Measurements from ENCODE around the gene GSTO2. TPM values are rescaled to one million over a fixed set of nuclear protein-coding genes. Genes with fewer than 3 reads are reported as not detected.

GSTO2 gene
- total and polyA plus RNA-seq, 2 of the 13 experiments (the other 11 are each of a cell fraction or from before 2014, with no cell fraction given): 2.1 to 7.9 TPM

GRCh38 chr10:104281694-104282093 lies 12.7 kb downstream of the GSTO2 start:
- no peaks in the 10 kb centered on the region for H3K27me3 ChIP-seq (ENCODE audit: control insufficient read depth in 1 of 2, insufficient read depth in 2 of 2, low read length in 2 of 2)
- CTCF ChIA-PET (ENCODE audit: low intra/inter-chr PET ratio, low total read pairs): no interaction called here
- intact Hi-C loops (cut with micrococcal nuclease; ENCODE audit: unreplicated experiment) (no loop called here), in situ Hi-C loops (cut with HindIII; ENCODE audit: extremely low pct_ligation_motif_present, low pct_unique_long_range_greater_than_20kb) (no loop called here)
- ATAC-seq (peak; percentile 59), DNase-seq (ENCODE audit: low spot score) (no peak), FAIRE-seq (no peak)
- no peaks in the 10 kb centered on the region for H4K20me1 ChIP-seq (ENCODE audit: insufficient read depth, low read length)
- no peak overlapping the region for H3K4me2 ChIP-seq (ENCODE audit: low read depth, low read length)
- 30% methylated on average over 3 of the region's 3 CpGs for WGBS (ENCODE audit: low lambda C conversion rate)
- H3K27ac ChIP-seq (ENCODE audit: extremely low read length, insufficient read depth, low read length): no peak overlapping the region
- BruUV-seq (replicated peaks): no TSS peak
- POLR2A ChIA-PET: no interaction called here
- peaks cover 85% of the 10 kb centered on the region for H3K4me1 ChIP-seq (ENCODE audit: insufficient read depth, low read length)
- H3K36me3 ChIP-seq (replicated peaks in 1 of 2; ENCODE audit: control insufficient read depth in 1 of 2, insufficient read depth in 2 of 2, low read length in 2 of 2): no peaks in the 10 kb centered on the region
- H3K9me3 ChIP-seq (ENCODE audit: low read length): no peaks in the 10 kb centered on the region
- H3K79me2 ChIP-seq (ENCODE audit: insufficient read depth, low read length): no peaks in the 10 kb centered on the region
- H3K9ac ChIP-seq (ENCODE audit: insufficient read depth, low read depth, low read length): no peak overlapping the region
- H3K4me3 ChIP-seq (replicated peaks in 1 of 3; ENCODE audit: insufficient read depth in 1 of 3, low read depth in 2 of 3, low read length in 3 of 3): no peak overlapping the region
- no peak overlapping the region for H2AFZ ChIP-seq (ENCODE audit: low read length)
- TF ChIP-seq ZNF772 (CRISPR knock-in tag; IDR thresholded peaks at IDR 0.05) (no peak), ATRX (CRISPR knock-in tag; IDR thresholded peaks at IDR 0.05; ENCODE audit: borderline replicate concordance) (no peak), HHEX (CRISPR knock-in tag; IDR thresholded peaks at IDR 0.05) (0 out of 2 replicates have a peak, but pooled peaks have one; percentile 27), ZBTB1 (CRISPR knock-in tag; IDR thresholded peaks at IDR 0.05; ENCODE audit: borderline replicate concordance) (no peak), THAP9 (CRISPR knock-in tag; IDR thresholded peaks at IDR 0.05; ENCODE audit: borderline replicate concordance) (no peak), SALL1 (CRISPR knock-in tag; IDR thresholded peaks at IDR 0.05) (peak; percentile 29; the same call in 1 of the 2 replicates), ZNF841 (CRISPR knock-in tag; IDR thresholded peaks at IDR 0.05; ENCODE audit: borderline replicate concordance) (no peak), HNF4A (CRISPR knock-in tag; IDR thresholded peaks at IDR 0.05) (0 out of 2 replicates have a peak, but pooled peaks have one; percentile 5), DR1 (CRISPR knock-in tag; IDR thresholded peaks at IDR 0.05) (no peak), NRL (CRISPR knock-in tag; IDR thresholded peaks at IDR 0.05; ENCODE audit: borderline replicate concordance) (no peak), NBN (conservative IDR thresholded peaks at IDR 0.05) (no peak), ZNF543 (CRISPR knock-in tag; IDR thresholded peaks at IDR 0.05) (no peak), SIN3B (IDR thresholded peaks at IDR 0.05; ENCODE audit: low read length) (no peak)
- TF ChIP-seq, protein P1, sequence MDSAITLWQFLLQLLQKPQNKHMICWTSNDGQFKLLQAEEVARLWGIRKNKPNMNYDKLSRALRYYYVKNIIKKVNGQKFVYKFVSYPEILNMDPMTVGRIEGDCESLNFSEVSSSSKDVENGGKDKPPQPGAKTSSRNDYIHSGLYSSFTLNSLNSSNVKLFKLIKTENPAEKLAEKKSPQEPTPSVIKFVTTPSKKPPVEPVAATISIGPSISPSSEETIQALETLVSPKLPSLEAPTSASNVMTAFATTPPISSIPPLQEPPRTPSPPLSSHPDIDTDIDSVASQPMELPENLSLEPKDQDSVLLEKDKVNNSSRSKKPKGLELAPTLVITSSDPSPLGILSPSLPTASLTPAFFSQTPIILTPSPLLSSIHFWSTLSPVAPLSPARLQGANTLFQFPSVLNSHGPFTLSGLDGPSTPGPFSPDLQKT (CRISPR knock-in tag; IDR thresholded peaks at IDR 0.05; ENCODE audit: borderline replicate concordance): no peak
- TF ChIP-seq, protein P2, sequence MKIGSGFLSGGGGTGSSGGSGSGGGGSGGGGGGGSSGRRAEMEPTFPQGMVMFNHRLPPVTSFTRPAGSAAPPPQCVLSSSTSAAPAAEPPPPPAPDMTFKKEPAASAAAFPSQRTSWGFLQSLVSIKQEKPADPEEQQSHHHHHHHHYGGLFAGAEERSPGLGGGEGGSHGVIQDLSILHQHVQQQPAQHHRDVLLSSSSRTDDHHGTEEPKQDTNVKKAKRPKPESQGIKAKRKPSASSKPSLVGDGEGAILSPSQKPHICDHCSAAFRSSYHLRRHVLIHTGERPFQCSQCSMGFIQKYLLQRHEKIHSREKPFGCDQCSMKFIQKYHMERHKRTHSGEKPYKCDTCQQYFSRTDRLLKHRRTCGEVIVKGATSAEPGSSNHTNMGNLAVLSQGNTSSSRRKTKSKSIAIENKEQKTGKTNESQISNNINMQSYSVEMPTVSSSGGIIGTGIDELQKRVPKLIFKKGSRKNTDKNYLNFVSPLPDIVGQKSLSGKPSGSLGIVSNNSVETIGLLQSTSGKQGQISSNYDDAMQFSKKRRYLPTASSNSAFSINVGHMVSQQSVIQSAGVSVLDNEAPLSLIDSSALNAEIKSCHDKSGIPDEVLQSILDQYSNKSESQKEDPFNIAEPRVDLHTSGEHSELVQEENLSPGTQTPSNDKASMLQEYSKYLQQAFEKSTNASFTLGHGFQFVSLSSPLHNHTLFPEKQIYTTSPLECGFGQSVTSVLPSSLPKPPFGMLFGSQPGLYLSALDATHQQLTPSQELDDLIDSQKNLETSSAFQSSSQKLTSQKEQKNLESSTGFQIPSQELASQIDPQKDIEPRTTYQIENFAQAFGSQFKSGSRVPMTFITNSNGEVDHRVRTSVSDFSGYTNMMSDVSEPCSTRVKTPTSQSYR (CRISPR knock-in tag; IDR thresholded peaks at IDR 0.05; ENCODE audit: borderline replicate concordance): peak; percentile 46; the same call in 1 of the 2 replicates
- TF ChIP-seq, protein P3, sequence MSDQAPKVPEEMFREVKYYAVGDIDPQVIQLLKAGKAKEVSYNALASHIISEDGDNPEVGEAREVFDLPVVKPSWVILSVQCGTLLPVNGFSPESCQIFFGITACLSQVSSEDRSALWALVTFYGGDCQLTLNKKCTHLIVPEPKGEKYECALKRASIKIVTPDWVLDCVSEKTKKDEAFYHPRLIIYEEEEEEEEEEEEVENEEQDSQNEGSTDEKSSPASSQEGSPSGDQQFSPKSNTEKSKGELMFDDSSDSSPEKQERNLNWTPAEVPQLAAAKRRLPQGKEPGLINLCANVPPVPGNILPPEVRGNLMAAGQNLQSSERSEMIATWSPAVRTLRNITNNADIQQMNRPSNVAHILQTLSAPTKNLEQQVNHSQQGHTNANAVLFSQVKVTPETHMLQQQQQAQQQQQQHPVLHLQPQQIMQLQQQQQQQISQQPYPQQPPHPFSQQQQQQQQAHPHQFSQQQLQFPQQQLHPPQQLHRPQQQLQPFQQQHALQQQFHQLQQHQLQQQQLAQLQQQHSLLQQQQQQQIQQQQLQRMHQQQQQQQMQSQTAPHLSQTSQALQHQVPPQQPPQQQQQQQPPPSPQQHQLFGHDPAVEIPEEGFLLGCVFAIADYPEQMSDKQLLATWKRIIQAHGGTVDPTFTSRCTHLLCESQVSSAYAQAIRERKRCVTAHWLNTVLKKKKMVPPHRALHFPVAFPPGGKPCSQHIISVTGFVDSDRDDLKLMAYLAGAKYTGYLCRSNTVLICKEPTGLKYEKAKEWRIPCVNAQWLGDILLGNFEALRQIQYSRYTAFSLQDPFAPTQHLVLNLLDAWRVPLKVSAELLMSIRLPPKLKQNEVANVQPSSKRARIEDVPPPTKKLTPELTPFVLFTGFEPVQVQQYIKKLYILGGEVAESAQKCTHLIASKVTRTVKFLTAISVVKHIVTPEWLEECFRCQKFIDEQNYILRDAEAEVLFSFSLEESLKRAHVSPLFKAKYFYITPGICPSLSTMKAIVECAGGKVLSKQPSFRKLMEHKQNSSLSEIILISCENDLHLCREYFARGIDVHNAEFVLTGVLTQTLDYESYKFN (CRISPR knock-in tag; conservative IDR thresholded peaks at IDR 0.05): peak; percentile 49

Measured in HepG2 (cell line).